OCI-LY3 (cell line): Measurements from ENCODE around the gene UNKL.

Experiments
- H2AFZ ChIP-seq: fragments of 200-600, 300-600 bp; shearing (Covaris generic); 2 replicates; pipeline ENCODE4 v1.6.0; 2014; ENCODE audit warnings: antibody characterized with exemption, low read depth, low read length
- H3K27ac ChIP-seq: fragments of 200-600, 300-600 bp; sonication (generic); 2 replicates; pipeline ENCODE4 v1.5.1; 2014; ENCODE audit warnings: mild to moderate bottlenecking, low read length, moderate library complexity, mixed read lengths
- H3K27me3 ChIP-seq: fragments of 200-600, 300-600 bp; sonication (generic); 2 replicates; pipeline ENCODE4 v1.6.1; 2014; ENCODE audit warnings: low read depth, low read length, mixed read lengths
- H3K36me3 ChIP-seq: fragments of 200-600, 300-600 bp; sonication (generic); replicated peaks from 2 replicates; pipeline ENCODE3; 2014; ENCODE audit warnings: low read depth, low read length, mixed read lengths
- H3K4me1 ChIP-seq: fragments of 300-600, 200-600 bp; sonication (generic); 2 replicates; pipeline ENCODE4 v1.6.1; 2014; ENCODE audit warnings: low read length, mixed read lengths
- H3K4me2 ChIP-seq: fragments of 200-600, 300-600 bp; sonication (generic); 2 replicates; pipeline ENCODE4 v1.6.1; 2014; ENCODE audit warnings: low read length, mixed read lengths
- H3K4me3 ChIP-seq: fragments of 300-600, 200-600 bp; sonication (generic); 2 replicates; pipeline ENCODE4 v1.5.1; 2014; ENCODE audit warnings: antibody characterized with exemption, mild to moderate bottlenecking, low read length, moderate library complexity
- H3K79me2 ChIP-seq: fragments of 300-600, 200-600 bp; shearing (Covaris generic); 2 replicates; pipeline ENCODE4 v1.6.1; 2014; ENCODE audit warnings: mild to moderate bottlenecking, low read length, mixed read lengths
- H3K9ac ChIP-seq: fragments of 300-600, 200-600 bp; shearing (Covaris generic); 2 replicates; pipeline ENCODE4 v1.6.0; 2014; ENCODE audit warnings: mild to moderate bottlenecking, low read length, moderate library complexity
- H3K9me3 ChIP-seq: fragments of 200-600, 300-600 bp; shearing (Covaris generic); 2 replicates; pipeline ENCODE4 v1.6.1; 2014; ENCODE audit warnings: low read length, mixed read lengths; ENCODE audit not compliant: insufficient read depth
- H4K20me1 ChIP-seq: fragments of 200-600, 300-600 bp; sonication (generic); 2 replicates; pipeline ENCODE4 v1.6.1; 2016; ENCODE audit warnings: low read length, mixed read lengths; ENCODE audit not compliant: insufficient read depth
- CTCF ChIP-seq: fragments of 200-600, 300-600 bp; sonication (generic); IDR thresholded peaks from 2 replicates; pipeline ENCODE4 v1.5.1; 2014; ENCODE audit warnings: antibody characterized with exemption, low read length, low read depth
- EZH2phosphoT487 ChIP-seq: fragments of 200-600 bp; shearing (Covaris generic); IDR thresholded peaks from 2 replicates; pipeline ENCODE4 v1.6.1; 2018; ENCODE audit warnings: antibody characterized with exemption, mixed run types, low read depth

Gene UNKL

DNA sequence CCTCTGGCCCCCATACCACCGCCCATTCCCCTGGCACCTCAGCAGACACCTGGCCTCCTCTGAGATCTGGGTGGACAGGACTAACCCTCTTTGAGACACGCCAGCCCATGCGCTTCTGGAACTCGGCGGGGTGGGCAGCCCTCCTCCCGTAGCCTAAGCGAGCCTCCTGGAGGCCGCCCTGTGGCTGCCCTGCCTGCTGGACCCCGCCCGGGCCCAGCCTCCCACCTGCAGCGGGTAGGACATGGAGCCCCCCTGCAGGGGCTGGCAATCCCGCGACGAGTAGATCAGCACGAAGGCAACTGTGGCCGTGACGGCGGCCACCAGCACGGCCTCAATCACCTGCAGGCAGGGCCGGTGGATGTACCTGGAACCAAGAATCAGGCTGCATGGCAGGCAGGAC is 38.0 kb upstream of the UNKL start:
- Histone ChIP-seq H3K79me2 (no peaks in the 10 kb centered on the region), H3K27me3 (no peaks in the 10 kb centered on the region), H4K20me1 (no peaks in the 10 kb centered on the region), H3K4me2 (no peak overlapping the region), H3K9me3 (no peaks in the 10 kb centered on the region), H3K4me1 (no peaks in the 10 kb centered on the region), H3K4me3 (no peak overlapping the region), H3K27ac (no peak overlapping the region), H2AFZ (no peak overlapping the region), H3K9ac (no peak overlapping the region), H3K36me3 (no peaks in the 10 kb centered on the region)
- TF ChIP-seq CTCF, result no peak
- no peak for TF ChIP-seq EZH2phosphoT487

DNA sequence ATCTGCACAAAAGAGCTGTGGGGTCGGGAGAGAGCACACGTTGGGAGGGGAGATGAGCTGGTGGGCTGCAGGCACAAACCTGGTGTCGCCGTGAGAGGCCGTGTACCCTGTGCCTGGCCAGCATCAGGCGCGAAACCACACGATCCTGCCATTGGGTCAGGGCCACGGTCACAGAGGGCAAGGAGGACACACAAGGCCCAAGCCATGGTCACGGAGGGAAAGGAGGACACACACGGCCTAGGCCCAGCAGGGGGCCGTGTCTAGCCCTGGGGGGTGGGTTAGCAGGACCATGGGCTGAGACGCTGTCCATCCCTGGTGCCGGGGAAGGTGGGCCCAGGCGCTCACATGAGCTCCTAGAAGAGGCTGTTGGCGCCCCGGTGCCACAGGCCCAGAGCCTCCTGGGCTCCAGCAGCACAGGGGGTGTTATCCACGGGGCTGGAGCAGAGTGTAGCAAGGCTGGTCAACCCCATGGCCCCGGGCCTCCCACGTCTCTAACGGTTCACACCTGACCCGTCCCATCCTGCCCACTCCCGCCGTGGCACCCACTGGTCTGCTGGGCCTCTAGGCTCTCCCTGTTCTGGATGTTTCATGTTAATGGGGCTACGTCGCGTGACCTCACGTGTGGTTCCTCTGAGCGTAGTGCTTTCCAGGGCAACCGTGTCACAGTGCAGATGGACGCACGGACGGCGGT is 37.3 kb upstream of the UNKL start:
- Histone ChIP-seq H2AFZ (no peak overlapping the region), H3K27ac (no peak overlapping the region), H3K4me2 (no peak overlapping the region), H3K27me3 (no peaks in the 10 kb centered on the region), H3K9me3 (no peaks in the 10 kb centered on the region), H3K36me3 (no peaks in the 10 kb centered on the region), H4K20me1 (no peaks in the 10 kb centered on the region), H3K79me2 (no peaks in the 10 kb centered on the region), H3K9ac (no peak overlapping the region), H3K4me3 (no peak overlapping the region), H3K4me1 (no peaks in the 10 kb centered on the region)
- TF ChIP-seq EZH2phosphoT487 (no peak), CTCF (no peak)

GRCh38 chr16:1450841-1451240 is 36.3 kb upstream of the UNKL start:
- Histone ChIP-seq H3K4me3 (no peak overlapping the region), H3K9me3 (no peaks in the 10 kb centered on the region), H4K20me1 (no peaks in the 10 kb centered on the region), H3K79me2 (no peaks in the 10 kb centered on the region), H3K27ac (no peak overlapping the region), H3K36me3 (no peaks in the 10 kb centered on the region), H3K4me1 (no peaks in the 10 kb centered on the region), H3K27me3 (no peaks in the 10 kb centered on the region), H3K9ac (no peak overlapping the region), H2AFZ (no peak overlapping the region), H3K4me2 (no peak overlapping the region)
- no peak for TF ChIP-seq EZH2phosphoT487
- no peak for TF ChIP-seq CTCF

GRCh38 chr16:1450218-1450617 is 35.7 kb upstream of the UNKL start:
- Histone ChIP-seq H3K9me3 (no peaks in the 10 kb centered on the region), H2AFZ (no peak overlapping the region), H3K27ac (no peak overlapping the region), H3K4me2 (no peak overlapping the region), H3K36me3 (no peaks in the 10 kb centered on the region), H3K4me1 (no peaks in the 10 kb centered on the region), H3K79me2 (no peaks in the 10 kb centered on the region), H4K20me1 (no peaks in the 10 kb centered on the region), H3K27me3 (no peaks in the 10 kb centered on the region), H3K4me3 (no peak overlapping the region), H3K9ac (no peak overlapping the region)
- TF ChIP-seq EZH2phosphoT487 (no peak), CTCF (no peak)
